GM18505 (cell line): Measurements from ENCODE around the gene PTPRG.

ENCODE experiments used
- ATAC-seq: cut with Tn5 transposase; IDR thresholded peaks from one replicate; pipeline ENCODE4 v1.9.1; 2021; ENCODE audit not compliant: unreplicated experiment
- POLR2A ChIP-seq: IDR thresholded peaks from 4 replicates; pipeline ENCODE4 v1.6.1; 2011; ENCODE audit warnings: borderline replicate concordance; ENCODE audit not compliant: insufficient read depth, insufficient read length; ENCODE audit errors: extremely low read depth

The PTPRG gene

GRCh38 chr3:61979638-61980037, 418.3 kb downstream of the PTPRG start:
- no peak for TF ChIP-seq POLR2A
- ATAC-seq: no peak

- ATAC-seq: no peak
- no peak for TF ChIP-seq POLR2A
These were observed 418.7 kb downstream of the PTPRG start for GRCh38 chr3:61980041-61980440.

GRCh38 chr3:61981060-61981459, 419.7 kb downstream of the PTPRG start:
- TF ChIP-seq POLR2A: no peak
- ATAC-seq: no peak

GRCh38 chr3:61983479-61983878, 422.1 kb downstream of the PTPRG start:
- ATAC-seq: no peak
- TF ChIP-seq POLR2A: no peak

- no peak for ATAC-seq
- TF ChIP-seq POLR2A: no peak
These were observed 423.6 kb downstream of the PTPRG start for GRCh38 chr3:61985020-61985419.

GRCh38 chr3:61986473-61986872, 425.1 kb downstream of the PTPRG start:
- no peak for TF ChIP-seq POLR2A
- no peak for ATAC-seq

- ATAC-seq: no peak
- TF ChIP-seq POLR2A: no peak
These were observed 428.3 kb downstream of the PTPRG start for GRCh38 chr3:61989681-61990080.

GRCh38 chr3:61990327-61991027, 429.1 kb downstream of the PTPRG start:
- ATAC-seq: no peak
- no peak for TF ChIP-seq POLR2A

- no peak for TF ChIP-seq POLR2A
These were observed 430.3 kb downstream of the PTPRG start for GRCh38 chr3:61991706-61992105.

GRCh38 chr3:61996366-61996765, 435.0 kb downstream of the PTPRG start:
- no peak for TF ChIP-seq POLR2A
- no peak for ATAC-seq

More at GRCh38 chr3:61991706-61992105, 430.3 kb downstream of the PTPRG start:
- ATAC-seq: no peak

GRCh38 chr3:61997101-61997500, 435.7 kb downstream of the PTPRG start:
- no peak for ATAC-seq
- TF ChIP-seq POLR2A: no peak

GRCh38 chr3:62003835-62004234, 442.5 kb downstream of the PTPRG start:
- TF ChIP-seq POLR2A: no peak
- no peak for ATAC-seq

- no peak for TF ChIP-seq POLR2A
- ATAC-seq: no peak
These were observed 445.7 kb downstream of the PTPRG start for GRCh38 chr3:62007036-62007435.

GRCh38 chr3:62010989-62011388, 449.6 kb downstream of the PTPRG start:
- TF ChIP-seq POLR2A: no peak
- ATAC-seq: no peak

- TF ChIP-seq POLR2A: no peak
- ATAC-seq: no peak
These were observed 450.3 kb downstream of the PTPRG start for GRCh38 chr3:62011666-62012065.
